GM10266 (cell line): Measurements from ENCODE around the gene RRP9.

Experiments used
- DNase-seq: peaks from one replicate; pipeline ENCODE4 v3.0.0; 2012; ENCODE audit errors: extremely low spot score
- CTCF ChIP-seq: IDR thresholded peaks from 2 replicates; pipeline ENCODE4 v1.5.1; 2012; ENCODE audit warnings: mild to moderate bottlenecking, low read depth; ENCODE audit not compliant: control insufficient read depth, insufficient read depth; ENCODE audit errors: missing control alignments

Gene RRP9

GRCh38 chr3:51975852-51976549 is 34.3 kb upstream of the RRP9 start:
- no peak for TF ChIP-seq CTCF
- DNase-seq = peak; percentile 58

GRCh38 chr3:51974963-51975851 is 33.5 kb upstream of the RRP9 start, which contains the start of gene ABHD14A:
Gene ABHD14A, plus strand, starts transcription at chr3:51975064. Its CDS starts 72 bp downstream, at chr3:51975136.
- peak; percentile 92 for DNase-seq
- TF ChIP-seq CTCF = no peak

GRCh38 chr3:51974277-51974962 is 32.7 kb upstream of the RRP9 start:
- TF ChIP-seq CTCF = no peak
- DNase-seq = no peak

GRCh38 chr3:51971350-51971749 is 29.6 kb upstream of the RRP9 start:
- no peak for DNase-seq

GRCh38 chr3:51970606-51971300 is 29.0 kb upstream of the RRP9 start:
- no peak for TF ChIP-seq CTCF
- no peak for DNase-seq

More at GRCh38 chr3:51971350-51971749, 29.6 kb upstream of the RRP9 start:
- TF ChIP-seq CTCF = no peak

GRCh38 chr3:51969841-51970240 is 28.1 kb upstream of the RRP9 start:
- TF ChIP-seq CTCF = no peak
- no peak for DNase-seq
